ENCODE results near the gene MEA1. TPM values are rescaled to one million over a fixed set of nuclear protein-coding genes. Genes with fewer than 3 reads are reported as not detected.

The MEA1 gene
- total RNA-seq, 1 donor from 2014 or later: 94.7 TPM

DNA sequence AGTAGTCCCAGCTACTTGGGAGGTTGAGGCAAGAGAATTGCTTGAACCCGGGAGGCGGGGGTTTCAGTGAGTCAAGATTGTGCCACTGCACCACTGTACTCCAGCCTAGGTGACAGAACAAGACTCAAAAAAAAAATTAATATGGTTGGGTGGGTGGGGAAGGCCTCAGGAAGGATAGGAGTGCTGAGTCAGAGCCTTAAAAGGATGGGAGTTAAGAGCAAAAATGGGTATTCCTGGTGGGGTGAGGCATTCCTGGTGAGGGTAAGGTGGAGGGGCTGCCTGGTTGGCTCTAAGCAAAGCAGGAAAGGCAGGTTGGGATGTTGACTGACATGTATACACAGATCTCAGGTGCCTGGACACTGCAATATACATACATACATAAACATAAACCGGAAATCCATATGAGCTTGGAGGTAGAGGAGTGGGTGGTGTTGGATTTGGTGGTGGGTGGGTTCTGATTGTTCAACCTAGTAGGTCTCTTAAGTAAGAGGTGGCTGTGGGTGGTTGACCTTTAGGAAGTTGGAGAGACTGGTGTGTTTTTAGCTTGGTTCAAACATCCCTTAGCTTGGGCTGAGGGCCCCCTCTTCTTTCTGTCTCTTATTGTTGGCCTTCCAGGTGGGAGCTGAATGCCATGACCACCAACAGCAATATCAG lies 6.4 kb upstream of the MEA1 start:
- Mint-ChIP-seq H3K27ac (ENCODE audit: unreplicated experiment) (no peak overlapping the region), H3K4me3 (peak overlapping the region; percentile 95), H3K27me3 (ENCODE audit: low read depth) (no peaks in the 10 kb centered on the region), H3K36me3 (ENCODE audit: low read depth) (peaks cover 11% of the 10 kb centered on the region), H3K4me1 (peaks cover 4% of the 10 kb centered on the region), H3K9me3 (no peaks in the 10 kb centered on the region)
- TF ChIP-seq, protein P1, sequence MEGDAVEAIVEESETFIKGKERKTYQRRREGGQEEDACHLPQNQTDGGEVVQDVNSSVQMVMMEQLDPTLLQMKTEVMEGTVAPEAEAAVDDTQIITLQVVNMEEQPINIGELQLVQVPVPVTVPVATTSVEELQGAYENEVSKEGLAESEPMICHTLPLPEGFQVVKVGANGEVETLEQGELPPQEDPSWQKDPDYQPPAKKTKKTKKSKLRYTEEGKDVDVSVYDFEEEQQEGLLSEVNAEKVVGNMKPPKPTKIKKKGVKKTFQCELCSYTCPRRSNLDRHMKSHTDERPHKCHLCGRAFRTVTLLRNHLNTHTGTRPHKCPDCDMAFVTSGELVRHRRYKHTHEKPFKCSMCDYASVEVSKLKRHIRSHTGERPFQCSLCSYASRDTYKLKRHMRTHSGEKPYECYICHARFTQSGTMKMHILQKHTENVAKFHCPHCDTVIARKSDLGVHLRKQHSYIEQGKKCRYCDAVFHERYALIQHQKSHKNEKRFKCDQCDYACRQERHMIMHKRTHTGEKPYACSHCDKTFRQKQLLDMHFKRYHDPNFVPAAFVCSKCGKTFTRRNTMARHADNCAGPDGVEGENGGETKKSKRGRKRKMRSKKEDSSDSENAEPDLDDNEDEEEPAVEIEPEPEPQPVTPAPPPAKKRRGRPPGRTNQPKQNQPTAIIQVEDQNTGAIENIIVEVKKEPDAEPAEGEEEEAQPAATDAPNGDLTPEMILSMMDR (conservative IDR thresholded peaks at IDR 0.05): no peak
- no peak for DNase-seq (ENCODE audit: low read depth, low spot score)

DNA sequence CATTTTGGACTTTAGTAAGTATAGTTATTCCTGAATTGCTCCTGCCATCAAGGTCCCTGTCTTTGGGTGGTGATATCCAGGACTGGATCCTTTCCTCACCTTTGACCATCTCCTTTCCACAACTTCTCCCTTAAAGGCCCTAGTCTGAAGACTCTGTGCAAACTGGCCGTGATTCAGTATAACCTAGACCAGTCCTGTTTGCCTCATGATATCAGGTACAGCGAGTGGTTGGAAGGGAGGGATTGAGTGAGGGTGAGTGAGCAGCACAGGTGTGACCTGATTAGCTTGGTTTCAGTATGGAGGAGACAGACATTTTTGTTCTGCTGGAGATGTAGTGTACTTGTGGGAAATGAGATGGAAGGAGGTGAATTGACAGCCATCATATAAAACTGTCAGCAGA lies 5.4 kb upstream of the MEA1 start:
- H3K36me3 Mint-ChIP-seq (ENCODE audit: low read depth): peaks cover 4% of the 10 kb centered on the region
- no peak for DNase-seq (ENCODE audit: low read depth, low spot score)
- peak overlapping the region; percentile 95 for H3K4me3 Mint-ChIP-seq
- H3K27me3 Mint-ChIP-seq (ENCODE audit: low read depth): no peaks in the 10 kb centered on the region
- H3K9me3 Mint-ChIP-seq: no peaks in the 10 kb centered on the region
- TF ChIP-seq, protein P1 (conservative IDR thresholded peaks at IDR 0.05): no peak
- peaks cover 14% of the 10 kb centered on the region for H3K4me1 Mint-ChIP-seq
- peak overlapping the region; percentile 41 for H3K27ac Mint-ChIP-seq (ENCODE audit: unreplicated experiment)

DNA sequence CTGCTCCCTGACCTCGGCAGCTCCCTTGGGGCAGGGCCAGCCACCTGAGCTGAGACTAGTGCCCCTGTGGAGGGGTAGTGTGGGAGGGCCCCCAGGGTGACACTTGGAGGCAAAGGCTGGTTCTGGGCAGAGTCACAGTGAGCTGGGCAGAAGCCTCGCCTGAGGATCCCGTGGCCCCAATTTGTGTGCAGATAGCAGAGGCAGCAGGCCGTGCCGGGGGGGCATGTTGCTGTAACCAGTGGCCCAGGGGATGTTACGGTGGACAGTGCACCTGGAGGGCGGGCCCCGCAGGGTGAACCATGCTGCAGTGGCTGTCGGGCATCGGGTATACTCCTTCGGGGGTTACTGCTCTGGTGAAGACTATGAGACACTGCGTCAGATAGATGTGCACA lies 3.2 kb upstream of the MEA1 start:
- Mint-ChIP-seq H3K9me3 (no peaks in the 10 kb centered on the region), H3K36me3 (ENCODE audit: low read depth) (peaks cover 4% of the 10 kb centered on the region), H3K4me1 (peaks cover 34% of the 10 kb centered on the region), H3K27ac (ENCODE audit: unreplicated experiment) (no peak overlapping the region), H3K27me3 (ENCODE audit: low read depth) (no peaks in the 10 kb centered on the region), H3K4me3 (peak overlapping the region; percentile 95)
- DNase-seq (ENCODE audit: low read depth, low spot score): no peak
- TF ChIP-seq, protein P1 (conservative IDR thresholded peaks at IDR 0.05): no peak

DNA sequence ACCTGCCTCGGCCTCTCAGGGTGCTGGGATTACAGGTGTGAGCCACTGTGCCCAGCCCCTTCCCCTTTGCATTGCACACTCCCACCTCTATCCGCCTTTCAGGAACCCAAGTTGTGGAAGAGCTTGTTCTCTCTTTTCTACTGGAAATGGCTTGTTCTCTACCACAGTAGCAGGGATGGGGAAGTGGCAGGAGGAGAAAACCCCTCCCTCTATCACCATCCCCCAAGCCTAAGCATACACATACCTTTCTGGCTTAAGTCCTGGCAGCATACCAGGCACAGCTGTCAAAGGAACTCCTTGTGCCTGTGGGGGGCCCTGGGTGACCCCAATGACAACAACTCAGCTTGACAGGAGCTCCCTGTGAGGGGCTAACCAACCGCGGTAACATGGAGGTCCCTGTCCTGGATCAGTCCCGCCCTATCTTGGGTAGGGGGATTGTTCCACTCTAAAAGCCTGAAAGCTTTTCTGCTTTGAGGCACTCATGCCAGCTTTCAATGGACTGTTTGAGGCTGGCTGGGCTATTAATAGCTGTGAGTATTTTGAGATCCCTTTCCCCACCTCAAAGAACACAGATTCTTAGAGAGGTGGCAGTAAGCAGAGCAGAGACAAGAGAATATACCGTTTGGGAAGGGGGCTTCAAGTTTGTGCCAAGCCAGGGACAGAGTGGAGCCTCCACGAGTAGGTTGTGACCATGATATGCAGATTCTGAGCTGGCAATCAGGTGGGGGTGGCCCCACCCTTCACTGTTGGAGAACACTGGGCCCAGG lies 2.6 kb upstream of the MEA1 start:
- TF ChIP-seq, protein P1 (conservative IDR thresholded peaks at IDR 0.05): no peak
- Mint-ChIP-seq H3K36me3 (ENCODE audit: low read depth) (peaks cover 4% of the 10 kb centered on the region), H3K27ac (ENCODE audit: unreplicated experiment) (peak overlapping the region; percentile 52), H3K27me3 (ENCODE audit: low read depth) (no peaks in the 10 kb centered on the region), H3K4me3 (peak overlapping the region; percentile 84), H3K9me3 (no peaks in the 10 kb centered on the region), H3K4me1 (peaks cover 30% of the 10 kb centered on the region)
- DNase-seq (ENCODE audit: low read depth, low spot score): no peak

DNA sequence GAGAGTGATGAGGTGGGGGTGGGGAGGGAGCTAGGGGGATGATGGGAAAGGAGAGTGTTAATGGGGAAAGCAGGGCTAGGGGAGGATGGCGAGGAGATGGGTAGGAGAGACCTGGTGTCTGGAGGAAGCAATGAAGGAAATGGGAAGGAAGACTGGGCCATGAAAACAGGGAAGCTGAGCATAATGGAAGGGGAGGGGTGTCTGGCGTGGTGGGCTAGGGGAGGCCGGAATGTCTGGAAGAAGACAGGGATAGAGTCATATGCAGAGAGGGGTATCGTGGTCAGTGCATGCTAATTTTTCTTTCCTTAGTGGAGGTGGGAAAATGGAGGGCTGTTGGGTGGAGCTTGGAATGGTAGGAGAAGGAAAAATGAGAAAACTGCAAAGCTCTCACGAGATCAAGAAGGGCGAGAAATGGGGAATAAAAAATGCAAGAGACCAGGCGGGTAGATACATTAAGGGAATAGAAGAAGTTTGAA lies 726 bp upstream of the MEA1 start:
- Mint-ChIP-seq H3K4me1 (peaks cover 30% of the 10 kb centered on the region), H3K36me3 (ENCODE audit: low read depth) (peaks cover 4% of the 10 kb centered on the region), H3K27me3 (ENCODE audit: low read depth) (no peaks in the 10 kb centered on the region), H3K27ac (ENCODE audit: unreplicated experiment) (peak overlapping the region; percentile 96), H3K4me3 (peak overlapping the region; percentile 97), H3K9me3 (no peaks in the 10 kb centered on the region)
- no peak for DNase-seq (ENCODE audit: low read depth, low spot score)
- TF ChIP-seq, protein P1 (conservative IDR thresholded peaks at IDR 0.05): no peak

Measured in neural crest cell (in vitro differentiated cells).